GM18520 (cell line): ENCODE data around the gene SERPINA3.

ENCODE experiments used
- ATAC-seq: cut with Tn5 transposase; IDR thresholded peaks from one replicate; pipeline ENCODE4 v1.9.1; 2021; ENCODE audit not compliant: unreplicated experiment

The SERPINA3 gene

GRCh38 chr14:94650806-94651805 lies 38.9 kb downstream of the SERPINA3 start:
- ATAC-seq: no peak

DNA sequence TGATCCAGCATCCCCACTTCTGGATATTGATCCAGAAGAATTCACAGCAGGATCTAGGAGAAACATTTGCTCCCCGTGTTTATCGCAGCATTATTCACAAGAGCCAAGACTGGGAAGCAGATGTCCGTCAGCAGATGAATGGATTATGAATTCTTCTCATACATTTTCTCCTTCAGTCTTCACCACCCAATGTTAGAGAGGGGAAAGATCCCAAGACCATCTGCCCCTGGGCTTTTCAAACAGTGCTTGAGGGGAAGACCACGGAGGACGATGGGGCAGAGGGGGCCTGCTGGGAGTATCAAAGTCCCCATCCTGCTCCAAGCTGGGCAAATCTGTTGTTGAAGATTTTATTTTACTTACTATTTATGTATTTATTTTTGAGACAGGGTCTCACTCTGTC lies 41.1 kb downstream of the SERPINA3 start:
- no peak for ATAC-seq

DNA sequence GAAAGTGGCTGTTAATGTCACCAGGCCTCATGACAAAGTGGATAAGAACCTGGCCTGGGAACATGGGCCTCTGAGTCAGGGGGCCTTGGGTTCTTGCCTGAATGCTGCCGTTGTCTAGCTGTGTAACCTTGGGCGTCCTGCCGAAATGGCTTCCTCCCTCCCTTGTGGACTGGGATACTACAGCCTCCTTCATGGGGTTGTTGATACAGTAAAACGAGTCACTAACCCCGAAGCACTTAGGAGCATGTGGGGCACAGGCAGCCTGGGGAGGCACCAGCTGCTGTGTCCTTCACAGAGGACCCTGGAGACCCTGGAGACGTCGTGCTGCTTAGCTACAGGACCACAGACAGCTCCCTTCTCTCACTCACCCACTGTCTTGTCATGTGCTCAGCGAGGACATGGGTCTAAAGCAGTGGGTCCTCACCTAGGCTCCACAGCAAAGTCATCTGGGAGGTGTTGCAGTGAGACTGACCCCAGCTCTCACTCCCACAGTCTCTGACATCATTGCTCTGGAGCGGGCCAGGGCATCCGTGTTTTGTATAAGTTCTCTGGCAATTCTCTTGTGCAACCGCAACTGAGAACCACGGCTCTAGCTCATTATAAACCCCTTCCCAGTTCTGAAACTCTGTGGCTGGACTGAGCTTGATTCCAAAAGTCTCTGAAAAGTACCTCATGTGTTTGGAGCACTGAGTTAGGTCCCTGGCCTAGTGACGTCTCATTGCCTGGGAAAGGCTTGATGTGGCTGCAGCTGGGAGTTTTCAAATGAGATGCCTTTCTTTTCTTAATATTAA lies 42.1 kb downstream of the SERPINA3 start:
- no peak for ATAC-seq

DNA sequence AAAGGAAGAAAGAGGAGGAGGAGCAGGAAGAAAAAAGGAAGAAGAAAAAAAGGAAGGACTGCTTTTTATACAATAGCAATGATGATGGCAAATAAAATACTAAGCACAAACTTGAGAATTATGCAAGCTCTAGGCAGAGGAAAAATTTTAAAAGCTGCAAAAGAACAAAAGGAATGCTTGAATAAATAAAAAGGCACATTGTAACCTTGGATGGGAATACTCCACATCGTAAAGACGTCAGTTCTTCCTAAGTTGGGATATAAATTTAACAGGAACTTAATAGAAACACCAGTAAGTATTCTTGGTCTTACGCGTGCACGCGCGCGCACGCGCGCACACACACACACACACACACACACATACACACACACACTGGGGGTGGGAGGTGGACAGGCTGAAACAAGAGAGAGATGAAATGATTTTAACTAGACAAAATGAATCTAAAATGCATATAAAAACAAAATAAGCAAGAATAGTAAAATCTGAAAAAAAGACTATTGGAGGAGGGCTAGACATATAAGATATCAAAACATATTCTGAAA lies 43.0 kb downstream of the SERPINA3 start:
- no peak for ATAC-seq

GRCh38 chr14:94656043-94656442 lies 43.9 kb downstream of the SERPINA3 start:
- ATAC-seq: no peak

DNA sequence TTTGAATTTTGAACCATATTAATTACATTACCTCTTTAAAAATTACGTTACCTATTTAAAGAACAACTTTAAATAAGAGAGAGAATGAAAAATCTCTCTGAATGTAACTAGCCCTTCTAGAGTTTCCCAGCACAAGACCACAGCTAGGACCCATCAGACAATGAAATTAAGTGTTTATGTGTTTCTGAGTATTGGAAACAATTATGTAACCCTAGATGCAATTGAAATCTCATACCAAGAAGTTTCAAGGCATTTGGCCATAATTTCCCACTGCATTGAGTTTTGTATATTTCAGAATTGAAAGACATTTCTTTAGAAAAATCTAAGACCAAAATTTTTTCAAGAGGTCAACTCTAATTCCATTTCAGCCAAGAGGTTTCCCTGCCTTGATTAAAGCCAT lies 47.1 kb downstream of the SERPINA3 start:
- ATAC-seq: no peak

GRCh38 chr14:94659901-94660300 lies 47.7 kb downstream of the SERPINA3 start:
- ATAC-seq: no peak

GRCh38 chr14:94660306-94660946 lies 48.2 kb downstream of the SERPINA3 start:
- ATAC-seq: no peak

DNA sequence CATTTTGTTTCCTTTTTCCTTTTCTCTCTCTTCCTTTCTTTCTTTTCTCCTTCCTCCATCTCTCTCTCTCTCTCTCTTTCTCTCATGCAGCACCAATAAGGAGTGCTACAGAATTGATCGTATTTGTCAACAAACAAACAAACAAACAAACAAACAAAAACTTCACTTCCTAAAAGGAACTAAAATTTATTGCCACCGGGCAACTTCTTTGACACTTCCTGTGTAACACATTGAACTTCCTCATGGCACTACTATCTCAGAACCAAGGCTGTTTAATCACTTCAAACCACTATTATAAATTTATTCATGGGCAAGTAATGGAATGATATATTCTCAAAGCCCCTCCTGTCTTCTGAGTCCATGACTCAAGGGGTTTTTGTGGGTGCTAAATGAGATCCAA lies 51.3 kb downstream of the SERPINA3 start:
- no peak for ATAC-seq

DNA sequence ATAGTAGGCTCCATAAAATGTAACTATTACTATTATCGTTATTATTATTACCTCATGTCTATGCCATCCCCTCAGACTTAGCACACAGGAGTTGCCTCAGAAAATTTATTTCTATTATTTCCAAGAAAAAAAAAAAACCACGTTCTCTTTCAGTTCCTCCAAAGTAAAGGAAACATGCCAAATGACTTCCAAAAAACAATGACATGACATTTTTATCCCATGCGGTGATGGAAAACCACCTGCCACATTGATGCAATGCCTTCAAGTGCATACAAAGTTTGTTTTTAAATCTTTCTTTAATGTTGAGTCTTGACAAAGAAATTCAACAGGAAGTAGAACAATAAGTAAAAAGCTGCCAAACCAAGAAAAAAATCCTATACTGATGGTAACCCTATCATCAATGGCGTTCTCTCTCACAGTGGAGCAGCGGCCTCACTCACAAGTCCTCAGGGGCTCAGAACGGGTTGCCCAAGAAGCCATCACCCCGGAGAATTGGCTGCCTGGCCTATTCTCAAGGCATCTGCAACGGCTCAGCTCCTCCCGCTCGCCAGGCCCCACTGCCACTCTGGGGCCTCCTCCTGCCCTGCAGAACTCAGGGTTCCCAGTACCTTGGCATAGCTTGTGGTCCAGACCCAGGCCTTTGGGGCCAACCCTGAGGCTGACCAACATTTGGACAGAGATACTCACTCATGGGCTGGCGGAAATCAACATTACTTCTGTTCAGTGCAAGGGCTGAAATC lies 51.9 kb downstream of the SERPINA3 start:
- ATAC-seq: no peak

GRCh38 chr14:94665121-94665520 lies 52.9 kb downstream of the SERPINA3 start:
- ATAC-seq: no peak

- ATAC-seq: no peak
Observed at GRCh38 chr14:94665544-94665943, 53.4 kb downstream of the SERPINA3 start.

- no peak for ATAC-seq
Observed at GRCh38 chr14:94670692-94671285, 58.6 kb downstream of the SERPINA3 start.

DNA sequence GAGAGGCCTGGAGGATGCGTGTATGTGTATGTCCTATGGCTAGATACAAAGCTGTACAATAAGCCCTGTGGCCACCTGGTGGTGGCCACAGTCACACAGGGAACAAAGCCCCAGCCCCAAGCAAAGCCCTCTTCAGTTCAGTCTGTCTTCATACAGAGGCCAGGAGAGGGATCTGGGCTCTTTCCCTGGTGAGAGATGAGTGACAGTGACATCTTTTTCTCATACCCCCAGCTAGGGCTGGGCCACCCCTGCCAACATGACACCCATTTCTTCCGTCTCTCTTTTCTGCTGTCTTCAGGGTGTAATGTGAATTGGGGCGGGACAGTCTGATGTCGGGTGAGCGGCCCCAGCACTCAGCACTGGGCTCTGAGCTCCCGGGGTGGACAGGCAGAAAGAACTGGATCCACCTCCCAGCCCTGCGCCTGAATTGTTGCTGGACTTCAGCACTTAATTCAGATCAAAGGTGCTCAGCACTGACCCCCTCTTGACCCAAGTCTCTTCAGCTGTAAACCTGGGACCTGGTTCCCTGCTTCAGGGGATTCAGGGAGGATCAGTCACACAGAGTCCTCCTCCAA lies 59.8 kb downstream of the SERPINA3 start:
- ATAC-seq: no peak

DNA sequence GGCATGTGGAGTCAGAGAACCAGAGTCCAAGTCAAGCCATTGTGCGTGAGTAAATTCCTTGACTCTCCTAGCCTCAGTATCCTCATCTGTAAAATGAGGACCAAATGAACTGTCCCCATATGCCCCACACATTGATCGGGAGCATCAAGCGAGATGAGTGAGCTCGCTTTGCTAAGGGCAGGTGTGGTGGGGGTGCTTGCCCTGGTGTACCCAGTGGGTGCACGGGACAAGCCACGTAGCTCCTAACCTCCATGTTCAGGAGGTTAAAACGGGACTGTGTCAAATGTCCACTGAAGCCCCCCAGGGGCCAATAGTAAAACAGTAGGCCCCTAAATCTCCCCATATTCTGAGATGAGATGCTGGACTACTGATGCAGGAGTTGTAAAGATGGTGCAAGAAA lies 60.9 kb downstream of the SERPINA3 start:
- no peak for ATAC-seq
